Mucosa of rectum (tissue), 2 donors: ENCODE data around the gene TNNT3.

Experiments
- H3K27ac ChIP-seq, 2 donors: one replicate each; pipeline ENCODE4 v1.7.0; 2013; ENCODE audit warnings: inconsistent platforms in 2 of 2, low read depth in 2 of 2, low read length in 2 of 2
- H3K27me3 ChIP-seq, 2 donors: one replicate each; pipeline ENCODE4 v1.7.0; 2013; ENCODE audit warnings: low read length in 2 of 2; ENCODE audit not compliant: control insufficient read depth in 2 of 2, insufficient read depth in 2 of 2
- H3K36me3 ChIP-seq, 2 donors: one replicate each; pipeline ENCODE4 v1.7.0; 2013; ENCODE audit warnings: low read length in 2 of 2; ENCODE audit not compliant: control insufficient read depth in 2 of 2, insufficient read depth in 2 of 2
- H3K4me1 ChIP-seq, 2 donors: one replicate each; pipeline ENCODE4 v1.7.0; 2013; ENCODE audit warnings: low read length in 2 of 2, mild to moderate bottlenecking in 1 of 2; ENCODE audit not compliant: control insufficient read depth in 2 of 2, insufficient read depth in 2 of 2
- H3K4me3 ChIP-seq, 2 donors: one replicate each; pipeline ENCODE4 v1.7.0; 2013; ENCODE audit warnings: low read length in 2 of 2
- H3K9ac ChIP-seq, 2 donors: one replicate each; pipeline ENCODE4 v1.7.0; 2013; ENCODE audit warnings: low read length in 2 of 2, low read depth in 1 of 2, mild to moderate bottlenecking in 1 of 2
- H3K9me3 ChIP-seq, 2 donors: one replicate each; pipeline ENCODE4 v1.7.0; 2013; ENCODE audit warnings: low read length in 2 of 2; ENCODE audit not compliant: control insufficient read depth in 2 of 2
- donor health status: healthy.
- donor health status: Normal muscosa, but diverticular disease.

TNNT3 gene

GRCh38 chr11:1963864-1964263 lies 44.4 kb downstream of the TNNT3 start:
- H3K4me1 ChIP-seq, result no peaks in the 10 kb centered on the region
- H3K27me3 ChIP-seq, result no peaks in the 10 kb centered on the region
- H3K9ac ChIP-seq, result no peak overlapping the region
- H3K36me3 ChIP-seq, result no peaks in the 10 kb centered on the region
- H3K4me3 ChIP-seq, result no peak overlapping the region
- H3K27ac ChIP-seq, result no peak overlapping the region
- no peaks in the 10 kb centered on the region for H3K9me3 ChIP-seq

- H3K4me1 ChIP-seq, result no peaks in the 10 kb centered on the region
- H3K9me3 ChIP-seq, result no peaks in the 10 kb centered on the region
- H3K36me3 ChIP-seq, result no peaks in the 10 kb centered on the region
- no peaks in the 10 kb centered on the region for H3K27me3 ChIP-seq
- H3K27ac ChIP-seq, result no peak overlapping the region
- no peak overlapping the region for H3K9ac ChIP-seq
- H3K4me3 ChIP-seq, result no peak overlapping the region
Observed at GRCh38 chr11:1964348-1964747, 44.8 kb downstream of the TNNT3 start.

- H3K27me3 ChIP-seq, result no peaks in the 10 kb centered on the region
- H3K9me3 ChIP-seq, result no peaks in the 10 kb centered on the region
- H3K36me3 ChIP-seq, result no peaks in the 10 kb centered on the region
- no peak overlapping the region for H3K9ac ChIP-seq
- H3K27ac ChIP-seq, result no peak overlapping the region
- no peaks in the 10 kb centered on the region for H3K4me1 ChIP-seq
- H3K4me3 ChIP-seq, result no peak overlapping the region
Observed at GRCh38 chr11:1964955-1965354, 45.5 kb downstream of the TNNT3 start.

GRCh38 chr11:1966531-1966930 lies 47.0 kb downstream of the TNNT3 start:
- H3K9me3 ChIP-seq, result no peaks in the 10 kb centered on the region
- no peaks in the 10 kb centered on the region for H3K27me3 ChIP-seq
- H3K4me3 ChIP-seq, result no peak overlapping the region
- no peaks in the 10 kb centered on the region for H3K4me1 ChIP-seq
- no peak overlapping the region for H3K27ac ChIP-seq
- H3K9ac ChIP-seq, result no peak overlapping the region
- H3K36me3 ChIP-seq, result no peaks in the 10 kb centered on the region

GRCh38 chr11:1967641-1968225 lies 48.2 kb downstream of the TNNT3 start:
- Histone ChIP-seq H3K27ac (no peak overlapping the region), H3K27me3 (no peaks in the 10 kb centered on the region), H3K4me3 (no peak overlapping the region), H3K4me1 (no peaks in the 10 kb centered on the region), H3K36me3 (no peaks in the 10 kb centered on the region), H3K9ac (no peak overlapping the region), H3K9me3 (no peaks in the 10 kb centered on the region)

GRCh38 chr11:1968454-1969002 lies 49.0 kb downstream of the TNNT3 start:
- H3K36me3 ChIP-seq, result no peaks in the 10 kb centered on the region
- H3K9me3 ChIP-seq, result no peaks in the 10 kb centered on the region
- no peak overlapping the region for H3K4me3 ChIP-seq
- H3K4me1 ChIP-seq, result no peaks in the 10 kb centered on the region
- no peak overlapping the region for H3K27ac ChIP-seq
- no peaks in the 10 kb centered on the region for H3K27me3 ChIP-seq
- no peak overlapping the region for H3K9ac ChIP-seq

GRCh38 chr11:1969035-1969434 lies 49.5 kb downstream of the TNNT3 start:
- no peaks in the 10 kb centered on the region for H3K36me3 ChIP-seq
- no peaks in the 10 kb centered on the region for H3K9me3 ChIP-seq
- H3K27me3 ChIP-seq, result no peaks in the 10 kb centered on the region
- H3K9ac ChIP-seq, result no peak overlapping the region
- no peak overlapping the region for H3K4me3 ChIP-seq
- H3K27ac ChIP-seq, result no peak overlapping the region
- H3K4me1 ChIP-seq, result no peaks in the 10 kb centered on the region

GRCh38 chr11:1969776-1970175 lies 50.3 kb downstream of the TNNT3 start:
- H3K4me3 ChIP-seq, result no peak overlapping the region
- no peaks in the 10 kb centered on the region for H3K36me3 ChIP-seq
- H3K27ac ChIP-seq, result no peak overlapping the region
- H3K9me3 ChIP-seq, result no peaks in the 10 kb centered on the region
- H3K9ac ChIP-seq, result no peak overlapping the region
- no peaks in the 10 kb centered on the region for H3K27me3 ChIP-seq
- H3K4me1 ChIP-seq, result no peaks in the 10 kb centered on the region

GRCh38 chr11:1970956-1971355 lies 51.5 kb downstream of the TNNT3 start:
- Histone ChIP-seq H3K9me3 (no peaks in the 10 kb centered on the region), H3K36me3 (no peaks in the 10 kb centered on the region), H3K4me3 (no peak overlapping the region), H3K27ac (no peak overlapping the region), H3K4me1 (no peaks in the 10 kb centered on the region), H3K9ac (no peak overlapping the region), H3K27me3 (no peaks in the 10 kb centered on the region)

GRCh38 chr11:1975185-1975584 lies 55.7 kb downstream of the TNNT3 start:
- Histone ChIP-seq H3K9me3 (no peaks in the 10 kb centered on the region), H3K4me1 (no peaks in the 10 kb centered on the region), H3K36me3 (no peaks in the 10 kb centered on the region), H3K27me3 (no peaks in the 10 kb centered on the region), H3K9ac (no peak overlapping the region), H3K27ac (no peak overlapping the region), H3K4me3 (no peak overlapping the region)
